Measurements from ENCODE around the gene ZNF618.
A peak's percentile ranks its signal among the peaks of the same experiment; 100 is the strongest.

The ZNF618 gene

GRCh38 chr9:113948891-113949570, 72.9 kb downstream of the ZNF618 start:
- TF ChIP-seq CTCF (conservative IDR thresholded peaks at IDR 0.05; ENCODE audit: low read depth, low read length), result no peak
- no peak overlapping the region for H3K4me3 ChIP-seq (ENCODE audit: low read depth, low read length)
- no peak for DNase-seq (ENCODE audit: low read depth)

- H3K4me3 ChIP-seq (ENCODE audit: low read depth, low read length), result no peak overlapping the region
- no peak for TF ChIP-seq CTCF (conservative IDR thresholded peaks at IDR 0.05; ENCODE audit: low read depth, low read length)
- no peak for DNase-seq (ENCODE audit: low read depth)
Observed at GRCh38 chr9:113949571-113950078, 73.5 kb downstream of the ZNF618 start.

- DNase-seq (ENCODE audit: low read depth), result no peak
- no peak overlapping the region for H3K4me3 ChIP-seq (ENCODE audit: low read depth, low read length)
- TF ChIP-seq CTCF (conservative IDR thresholded peaks at IDR 0.05; ENCODE audit: low read depth, low read length), result no peak
Observed at GRCh38 chr9:113950195-113951031, 74.3 kb downstream of the ZNF618 start.

DNA sequence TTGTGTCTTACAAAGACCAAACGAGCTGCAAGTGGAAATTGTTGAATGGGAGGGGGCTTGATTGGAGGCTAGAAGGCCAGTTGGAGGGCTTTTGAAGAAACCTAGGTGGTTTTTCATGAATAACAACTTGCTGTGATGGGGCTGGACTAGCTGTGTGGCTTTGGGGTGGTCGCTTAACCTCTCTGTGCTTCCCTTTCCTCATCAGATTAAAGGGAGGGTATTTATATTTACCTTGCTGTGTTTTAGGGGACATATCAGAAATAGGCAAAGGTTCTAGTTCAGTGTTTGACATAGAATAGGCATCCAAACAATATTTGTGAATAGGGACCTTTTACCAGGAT, 74.9 kb downstream of the ZNF618 start:
- DNase-seq (ENCODE audit: low read depth), result no peak
- TF ChIP-seq CTCF (conservative IDR thresholded peaks at IDR 0.05; ENCODE audit: low read depth, low read length), result no peak

DNA sequence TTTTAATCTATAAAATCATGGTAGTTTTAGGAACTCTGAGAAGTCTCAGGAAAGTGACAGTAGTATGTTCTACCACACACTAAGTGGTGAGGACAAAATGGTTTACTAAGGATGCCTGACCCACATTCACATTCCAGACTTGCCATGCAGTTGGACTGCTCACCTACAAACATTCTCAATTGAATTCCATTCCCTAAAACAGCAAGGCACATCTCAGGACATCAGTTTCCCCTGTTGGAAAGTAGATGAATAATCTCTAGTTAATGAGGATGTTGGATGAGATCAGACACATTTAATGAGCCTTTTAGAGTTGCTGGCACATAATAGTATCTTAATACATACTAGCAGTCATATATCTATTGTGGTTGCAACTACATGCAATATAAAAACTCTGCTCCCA, 76.6 kb downstream of the ZNF618 start:
- DNase-seq (ENCODE audit: low read depth), result no peak
- TF ChIP-seq CTCF (conservative IDR thresholded peaks at IDR 0.05; ENCODE audit: low read depth, low read length), result no peak
- H3K4me3 ChIP-seq (ENCODE audit: low read depth, low read length), result no peak overlapping the region

More for the DNA sequence above, 74.9 kb downstream of the ZNF618 start:
- no peak overlapping the region for H3K4me3 ChIP-seq (ENCODE audit: low read depth, low read length)

DNA sequence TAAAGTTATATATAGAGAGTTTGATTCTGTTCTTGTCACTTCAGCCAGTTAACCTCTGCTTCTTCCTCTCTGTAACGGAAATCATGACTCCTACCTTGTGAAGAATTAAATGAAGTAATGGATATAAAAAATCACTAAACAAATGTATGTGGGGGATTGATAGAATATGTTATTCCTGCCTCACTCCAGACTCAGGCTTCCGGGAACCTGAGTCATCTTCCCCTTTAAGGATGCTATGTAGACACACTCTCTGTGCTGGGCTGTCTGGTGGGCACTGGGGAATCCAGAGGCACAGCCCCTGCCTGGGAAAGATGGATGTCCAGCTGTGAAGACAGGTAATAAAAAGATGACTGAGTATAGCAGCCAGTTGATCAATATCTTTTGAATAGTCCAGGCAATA, 77.4 kb downstream of the ZNF618 start:
- peak; percentile 46 for DNase-seq (ENCODE audit: low read depth)
- H3K4me3 ChIP-seq (ENCODE audit: low read depth, low read length), result no peak overlapping the region
- TF ChIP-seq CTCF (conservative IDR thresholded peaks at IDR 0.05; ENCODE audit: low read depth, low read length), result no peak

Data from choroid plexus epithelial cell (primary cell).